ENCODE data around the gene KATNAL2.

KATNAL2 gene

GRCh38 chr18:47113796-47114540, 196.6 kb downstream of the KATNAL2 start:
- DNase-seq (ENCODE audit: low spot score) = no peak

- no peak for DNase-seq (ENCODE audit: low spot score)
Measured at GRCh38 chr18:47115205-47115604, 197.8 kb downstream of the KATNAL2 start.

GRCh38 chr18:47118981-47119380, 201.6 kb downstream of the KATNAL2 start:
- no peak for DNase-seq (ENCODE audit: low spot score)

DNA sequence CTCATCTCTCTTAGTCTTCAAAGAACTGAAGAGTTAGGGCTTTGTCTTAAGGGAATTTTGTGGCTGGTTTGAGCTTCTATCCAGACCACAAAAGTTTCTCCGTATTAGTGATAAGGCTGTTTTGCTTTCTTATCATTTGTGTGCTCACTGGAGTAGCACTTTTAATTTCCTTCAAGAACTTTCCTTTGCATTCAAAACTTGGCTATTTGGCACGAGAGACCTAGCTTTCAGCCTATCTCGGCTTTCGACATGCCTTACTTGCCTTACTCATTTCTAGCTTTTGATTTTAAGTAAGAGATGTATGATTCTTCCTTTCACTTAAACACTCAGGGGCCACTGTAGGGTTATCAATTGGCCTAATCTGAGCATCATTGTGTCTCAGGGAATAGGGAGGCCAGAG, 203.0 kb downstream of the KATNAL2 start:
- DNase-seq (ENCODE audit: low spot score) = no peak

DNA sequence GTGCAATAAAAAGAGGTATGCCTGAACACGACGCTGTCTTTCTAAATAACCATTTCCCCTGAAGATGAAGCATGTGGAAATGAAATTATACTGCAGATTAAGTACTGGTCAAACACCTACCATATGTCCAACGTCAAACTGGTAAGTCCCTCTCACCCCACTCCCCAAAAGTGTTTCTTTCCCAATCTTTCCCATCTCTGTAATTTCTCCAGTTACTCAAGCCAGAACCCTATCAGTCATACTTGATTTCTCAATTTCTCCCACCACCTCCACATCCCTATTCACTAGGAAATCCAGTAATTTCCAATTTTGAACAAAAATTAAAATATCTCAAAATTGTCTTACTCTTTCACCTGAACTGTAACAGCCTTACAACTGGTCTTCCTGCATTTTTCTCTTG, 203.7 kb downstream of the KATNAL2 start:
- no peak for DNase-seq (ENCODE audit: low spot score)

DNA sequence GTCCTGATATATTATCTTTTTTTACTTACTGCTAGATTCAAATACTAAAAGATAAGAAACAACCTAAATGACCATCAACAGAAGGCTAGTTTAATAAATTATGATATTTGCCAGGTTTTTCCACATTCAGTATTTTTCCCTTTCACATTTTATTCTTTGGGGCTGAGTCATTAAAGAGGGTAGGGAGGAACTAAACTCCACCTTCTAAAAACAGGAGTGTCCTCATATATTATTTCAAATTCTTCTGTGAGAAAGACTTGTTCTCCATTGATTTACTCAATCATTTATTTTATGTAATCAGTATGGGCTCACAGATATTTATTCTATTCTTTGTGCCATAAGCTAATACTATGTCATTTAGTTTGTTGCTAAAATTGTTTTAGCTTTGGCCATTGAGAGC, 223.9 kb downstream of the KATNAL2 start:
- DNase-seq (ENCODE audit: low spot score) = no peak

- no peak for DNase-seq (ENCODE audit: low spot score)
Measured at GRCh38 chr18:47143153-47143552, 225.8 kb downstream of the KATNAL2 start.

DNA sequence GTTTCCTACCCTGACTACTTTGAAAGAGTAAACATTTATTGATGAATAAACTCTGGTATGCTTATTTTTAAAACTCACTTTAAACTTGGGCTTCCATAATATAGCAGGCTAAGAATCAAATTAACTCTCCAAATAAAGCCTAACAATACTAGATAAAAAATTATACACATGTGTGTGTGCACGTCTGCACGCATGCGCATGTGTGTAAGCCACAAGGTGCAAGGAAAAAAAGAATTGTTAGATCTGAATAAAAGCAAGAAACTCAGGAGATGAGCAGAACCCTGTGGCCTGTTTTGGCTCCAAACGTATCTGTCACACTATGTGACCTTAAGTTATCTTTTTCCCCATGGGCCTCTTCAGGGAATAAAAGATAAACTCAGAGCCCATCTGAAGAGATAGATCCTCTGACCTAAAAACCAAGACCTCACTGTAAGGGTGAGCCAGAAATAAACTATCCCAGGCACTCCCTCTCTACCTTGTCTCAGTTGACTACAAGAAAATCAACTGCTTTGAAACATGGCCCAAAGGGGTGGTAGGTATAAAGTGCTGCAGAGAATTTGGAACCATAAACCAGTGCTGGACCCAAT, 226.6 kb downstream of the KATNAL2 start:
- no peak for DNase-seq (ENCODE audit: low spot score)

GRCh38 chr18:47146206-47146605, 228.8 kb downstream of the KATNAL2 start:
- no peak for DNase-seq (ENCODE audit: low spot score)

GRCh38 chr18:47149457-47150028, 232.1 kb downstream of the KATNAL2 start:
- DNase-seq (ENCODE audit: low spot score) = no peak

- peak; percentile 74 for DNase-seq (ENCODE audit: low spot score)
Measured at GRCh38 chr18:47150029-47150823, 232.8 kb downstream of the KATNAL2 start, which contains the start of gene HDHD2. HDHD2 (minus strand) TSS chr18:47150500; CDS start chr18:47136439, 14,061 bp downstream.

DNA sequence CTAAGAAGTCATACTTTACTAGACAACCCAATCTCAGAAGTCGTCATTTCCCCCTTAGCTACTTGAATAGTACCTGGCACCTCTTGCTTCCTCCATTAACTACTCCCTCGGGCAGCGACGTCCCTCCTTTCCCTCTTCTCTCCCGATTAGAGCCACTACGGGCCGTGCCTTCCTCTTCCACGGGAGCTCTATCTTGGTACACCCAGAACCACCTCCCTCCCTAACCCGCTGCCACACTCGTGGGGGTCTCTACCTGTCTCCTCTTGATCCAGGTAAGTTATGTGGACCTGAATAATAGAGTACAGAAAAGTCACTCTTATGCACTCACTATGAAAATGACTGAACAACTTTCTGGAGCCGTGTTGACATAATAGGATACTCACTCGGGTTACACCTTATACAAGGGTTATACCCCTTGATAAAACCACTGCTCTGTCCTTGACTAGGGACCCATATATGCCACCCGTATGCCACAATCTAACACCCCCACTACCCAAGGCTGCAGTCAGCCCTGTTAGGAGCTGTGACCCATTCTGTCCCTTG, 233.5 kb downstream of the KATNAL2 start:
- no peak for DNase-seq (ENCODE audit: low spot score)

- DNase-seq (ENCODE audit: low spot score) = no peak
Measured at GRCh38 chr18:47151439-47151838, 234.0 kb downstream of the KATNAL2 start.

Data from CD4-positive, alpha-beta T cell treated with Interleukin-15 for 4 hours (primary cell).